Mucosa of descending colon (tissue), 3 donors: Measurements from ENCODE around the gene OR13C3. TPM values are rescaled to one million over a fixed set of nuclear protein-coding genes. Genes with fewer than 3 reads are reported as not detected.

ENCODE experiments used
- ATAC-seq: fragments of 200-7000 bp; cut with Tn5 transposase; one replicate; pipeline ENCODE4 v1.9.1; 2020; ENCODE audit warnings: mild to moderate bottlenecking, moderate library complexity
- DNase-seq, 3 donors: peaks; one replicate each; pipeline ENCODE4 v3.0.0-alpha.2; 2020
- H3K36me3 ChIP-seq: fragments of 200-600 bp; one replicate; pipeline ENCODE4 v1.8.0; 2021; ENCODE audit warnings: low read depth, mild to moderate bottlenecking
- H3K4me1 ChIP-seq: fragments of 200-600 bp; one replicate; pipeline ENCODE4 v1.8.0; 2021; ENCODE audit warnings: low read depth, mild to moderate bottlenecking
- H3K4me3 ChIP-seq: fragments of 200-600 bp; one replicate; pipeline ENCODE4 v1.8.0; 2021; ENCODE audit warnings: mild to moderate bottlenecking
- H3K9me3 ChIP-seq: fragments of 200-600 bp; one replicate; pipeline ENCODE4 v1.8.0; 2021; ENCODE audit warnings: mild to moderate bottlenecking
- intact Hi-C, 2 donors: fragments of 100-400 bp; cut with DNase I in 1 of 2; cut with micrococcal nuclease in 1 of 2; formaldehyde crosslinking; loops; one replicate each; pipeline versions ENCODE4 v1.11.0 to v1.11.1; 2022; cut with DNase I, micrococcal nuclease
- total RNA-seq, 3 donors: library from RNA; stranded (reverse); fragmentation: NEBNext Ultra II Directional in 2 of 3; extraction: Animal tissue kit (Norgen Biotek cat#: 25700) in 2 of 3; gene quantifications; one replicate each; pipeline versions ENCODE4 v1.2.1 to v1.2.4, GENCODE V29; 2021 to 2023
- TF ChIP-seq, protein P1 (sequence below): fragments of 200-600 bp; IDR thresholded peaks from one replicate; pipeline ENCODE4 v1.8.0; 2022; ENCODE audit warnings: antibody characterized with exemption, mild to moderate bottlenecking
- donor health status: DM: no; HTN: no; CAD: no; lungs with moderate emphysema.
- donor health status: DM: no; HTN: no; CAD: no.
- donor health status: DM: no; HTN: yes; CAD: no.

The OR13C3 gene
- total RNA-seq, 3 donors from 2014 or later: not detected

- Histone ChIP-seq H3K9me3 (no peaks in the 10 kb centered on the region), H3K4me3 (no peak overlapping the region), H3K36me3 (no peaks in the 10 kb centered on the region), H3K4me1 (no peaks in the 10 kb centered on the region)
- ATAC-seq: no peak
- no peak for DNase-seq
- intact Hi-C loops: no loop called here
- TF ChIP-seq, protein P1, sequence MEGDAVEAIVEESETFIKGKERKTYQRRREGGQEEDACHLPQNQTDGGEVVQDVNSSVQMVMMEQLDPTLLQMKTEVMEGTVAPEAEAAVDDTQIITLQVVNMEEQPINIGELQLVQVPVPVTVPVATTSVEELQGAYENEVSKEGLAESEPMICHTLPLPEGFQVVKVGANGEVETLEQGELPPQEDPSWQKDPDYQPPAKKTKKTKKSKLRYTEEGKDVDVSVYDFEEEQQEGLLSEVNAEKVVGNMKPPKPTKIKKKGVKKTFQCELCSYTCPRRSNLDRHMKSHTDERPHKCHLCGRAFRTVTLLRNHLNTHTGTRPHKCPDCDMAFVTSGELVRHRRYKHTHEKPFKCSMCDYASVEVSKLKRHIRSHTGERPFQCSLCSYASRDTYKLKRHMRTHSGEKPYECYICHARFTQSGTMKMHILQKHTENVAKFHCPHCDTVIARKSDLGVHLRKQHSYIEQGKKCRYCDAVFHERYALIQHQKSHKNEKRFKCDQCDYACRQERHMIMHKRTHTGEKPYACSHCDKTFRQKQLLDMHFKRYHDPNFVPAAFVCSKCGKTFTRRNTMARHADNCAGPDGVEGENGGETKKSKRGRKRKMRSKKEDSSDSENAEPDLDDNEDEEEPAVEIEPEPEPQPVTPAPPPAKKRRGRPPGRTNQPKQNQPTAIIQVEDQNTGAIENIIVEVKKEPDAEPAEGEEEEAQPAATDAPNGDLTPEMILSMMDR: no peak
These were observed 27.7 kb upstream of the OR13C3 start for GRCh38 chr9:104564358-104564757.

- intact Hi-C loops: no loop called here
- H3K4me1 ChIP-seq: no peaks in the 10 kb centered on the region
- TF ChIP-seq, protein P1: no peak
- no peak overlapping the region for H3K4me3 ChIP-seq
- no peak for DNase-seq
- no peaks in the 10 kb centered on the region for H3K9me3 ChIP-seq
- no peak for ATAC-seq
- no peaks in the 10 kb centered on the region for H3K36me3 ChIP-seq
These were observed 20.4 kb upstream of the OR13C3 start for GRCh38 chr9:104556830-104557634.

- ATAC-seq (no peak), DNase-seq (no peak)
- H3K36me3 ChIP-seq: no peaks in the 10 kb centered on the region
- no peaks in the 10 kb centered on the region for H3K4me1 ChIP-seq
- no peaks in the 10 kb centered on the region for H3K9me3 ChIP-seq
- intact Hi-C loops: no loop called here
- H3K4me3 ChIP-seq: no peak overlapping the region
- TF ChIP-seq, protein P1: no peak
These were observed 18.9 kb upstream of the OR13C3 start for GRCh38 chr9:104555521-104555920.

- no peak for DNase-seq
- intact Hi-C loops: no loop called here
- Histone ChIP-seq H3K4me3 (no peak overlapping the region), H3K9me3 (no peaks in the 10 kb centered on the region), H3K36me3 (no peaks in the 10 kb centered on the region), H3K4me1 (no peaks in the 10 kb centered on the region)
- no peak for ATAC-seq
- TF ChIP-seq, protein P1: no peak
These were observed 16.6 kb upstream of the OR13C3 start for GRCh38 chr9:104553261-104553660.

DNA sequence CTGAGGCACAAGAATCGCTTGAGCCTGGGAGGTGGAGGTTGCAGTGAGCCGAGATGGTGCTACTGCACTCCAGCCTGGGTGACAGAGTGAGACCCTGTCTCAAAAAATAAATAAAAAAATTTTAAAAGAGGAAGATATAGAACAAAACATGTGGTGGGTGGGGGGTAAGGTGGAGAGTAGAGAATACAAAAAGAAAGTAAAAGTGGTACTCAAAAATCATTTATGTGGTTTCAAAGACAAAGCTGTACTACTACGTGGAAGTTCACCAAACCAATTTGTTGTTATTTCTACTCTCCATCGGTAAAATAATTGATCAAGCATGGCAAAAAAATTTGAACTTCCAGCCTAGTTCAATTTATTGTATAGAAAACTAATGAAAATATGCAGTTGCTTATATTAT, 8.0 kb upstream of the OR13C3 start:
- Histone ChIP-seq H3K4me3 (no peak overlapping the region), H3K36me3 (no peaks in the 10 kb centered on the region), H3K4me1 (no peaks in the 10 kb centered on the region), H3K9me3 (no peaks in the 10 kb centered on the region)
- intact Hi-C loops: no loop called here
- TF ChIP-seq, protein P1: no peak
- DNase-seq: no peak
- no peak for ATAC-seq
